ENCODE results near the gene MX2.

MX2 gene

GRCh38 chr21:41437729-41438128 lies 75.9 kb downstream of the MX2 start:
- no peaks in the 10 kb centered on the region for H3K4me1 ChIP-seq (ENCODE audit: control insufficient read depth in 1 of 2, insufficient read depth in 1 of 2, low read depth in 1 of 2, low read length in 1 of 2)
- H3K27me3 ChIP-seq: no peaks in the 10 kb centered on the region
- peaks cover 77% of the 10 kb centered on the region for H3K36me3 ChIP-seq
- H3K9me3 ChIP-seq: no peaks in the 10 kb centered on the region
- H3K27ac ChIP-seq: no peak overlapping the region
- no peak for TF ChIP-seq CTCF (IDR thresholded peaks at IDR 0.05)
- H3K4me3 ChIP-seq (ENCODE audit: low read depth in 1 of 2, low read length in 1 of 2): no peak overlapping the region

GRCh38 chr21:41438425-41439113 lies 76.7 kb downstream of the MX2 start:
- Histone ChIP-seq H3K4me1 (ENCODE audit: control insufficient read depth in 1 of 2, insufficient read depth in 1 of 2, low read depth in 1 of 2, low read length in 1 of 2) (no peaks in the 10 kb centered on the region), H3K9me3 (no peaks in the 10 kb centered on the region), H3K27me3 (no peaks in the 10 kb centered on the region), H3K36me3 (peaks cover 78% of the 10 kb centered on the region), H3K27ac (no peak overlapping the region), H3K4me3 (ENCODE audit: low read depth in 1 of 2, low read length in 1 of 2) (no peak overlapping the region)
- TF ChIP-seq CTCF (IDR thresholded peaks at IDR 0.05): no peak

GRCh38 chr21:41439248-41439647 lies 77.4 kb downstream of the MX2 start:
- Histone ChIP-seq H3K27me3 (no peaks in the 10 kb centered on the region), H3K9me3 (no peaks in the 10 kb centered on the region), H3K4me3 (ENCODE audit: low read depth in 1 of 2, low read length in 1 of 2) (no peak overlapping the region), H3K36me3 (peaks cover 74% of the 10 kb centered on the region), H3K4me1 (ENCODE audit: control insufficient read depth in 1 of 2, insufficient read depth in 1 of 2, low read depth in 1 of 2, low read length in 1 of 2) (no peaks in the 10 kb centered on the region), H3K27ac (no peak overlapping the region)
- no peak for TF ChIP-seq CTCF (IDR thresholded peaks at IDR 0.05)

GRCh38 chr21:41441546-41441945 lies 79.7 kb downstream of the MX2 start:
- H3K4me3 ChIP-seq (ENCODE audit: low read depth in 1 of 2, low read length in 1 of 2): no peak overlapping the region

GRCh38 chr21:41442481-41443186 lies 80.8 kb downstream of the MX2 start:
- no peak for TF ChIP-seq CTCF (IDR thresholded peaks at IDR 0.05)
- no peaks in the 10 kb centered on the region for H3K27me3 ChIP-seq
- H3K36me3 ChIP-seq: peaks cover 80% of the 10 kb centered on the region
- H3K9me3 ChIP-seq: no peaks in the 10 kb centered on the region
- H3K4me3 ChIP-seq (ENCODE audit: low read depth in 1 of 2, low read length in 1 of 2): no peak overlapping the region
- H3K27ac ChIP-seq: no peak overlapping the region
- no peaks in the 10 kb centered on the region for H3K4me1 ChIP-seq (ENCODE audit: control insufficient read depth in 1 of 2, insufficient read depth in 1 of 2, low read depth in 1 of 2, low read length in 1 of 2)

More at GRCh38 chr21:41441546-41441945, 79.7 kb downstream of the MX2 start:
- Histone ChIP-seq H3K27ac (no peak overlapping the region), H3K27me3 (no peaks in the 10 kb centered on the region), H3K4me1 (ENCODE audit: control insufficient read depth in 1 of 2, insufficient read depth in 1 of 2, low read depth in 1 of 2, low read length in 1 of 2) (no peaks in the 10 kb centered on the region), H3K9me3 (no peaks in the 10 kb centered on the region), H3K36me3 (peaks cover 80% of the 10 kb centered on the region)
- no peak for TF ChIP-seq CTCF (IDR thresholded peaks at IDR 0.05)
